ENCODE results near the gene PPP2R5C. TPM values are rescaled to one million over a fixed set of nuclear protein-coding genes. Genes with fewer than 3 reads are reported as not detected.

Gene PPP2R5C
- total RNA-seq, 1 donor from 2014 or later, result 155 TPM

GRCh38 chr14:101814934-101815333, 53.4 kb downstream of the PPP2R5C start:
- no peak for DNase-seq (ENCODE audit: low spot score)

DNA sequence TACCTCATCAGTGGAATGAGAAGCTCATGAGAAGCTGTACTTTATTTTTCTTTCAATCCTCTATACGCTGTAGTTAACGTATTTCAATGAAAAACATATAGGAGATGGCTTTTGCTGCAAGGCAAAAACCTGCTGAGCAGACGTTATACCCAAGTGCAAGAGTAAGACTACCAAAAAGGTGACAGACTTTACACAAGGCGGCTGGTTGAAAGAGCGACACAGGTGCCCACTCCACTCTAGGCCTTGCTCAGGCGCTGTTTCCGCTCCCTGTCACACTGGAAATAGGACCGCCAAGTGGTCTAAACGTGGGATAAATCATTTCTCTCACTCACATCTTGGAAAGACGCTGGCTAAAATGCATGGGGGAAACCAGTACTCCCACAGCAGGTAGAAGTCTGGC, 54.5 kb downstream of the PPP2R5C start:
- DNase-seq (ENCODE audit: low spot score), result no peak

- no peak for DNase-seq (ENCODE audit: low spot score)
These were observed 56.0 kb downstream of the PPP2R5C start for GRCh38 chr14:101817501-101818001.

- no peak for DNase-seq (ENCODE audit: low spot score)
These were observed 57.9 kb downstream of the PPP2R5C start for GRCh38 chr14:101819251-101819990.

- no peak for DNase-seq (ENCODE audit: low spot score)
These were observed 58.8 kb downstream of the PPP2R5C start for GRCh38 chr14:101820283-101820798.

GRCh38 chr14:101821528-101821927, 60.0 kb downstream of the PPP2R5C start:
- DNase-seq (ENCODE audit: low spot score), result no peak

- DNase-seq (ENCODE audit: low spot score), result no peak
These were observed 61.6 kb downstream of the PPP2R5C start for GRCh38 chr14:101823066-101823465.

DNA sequence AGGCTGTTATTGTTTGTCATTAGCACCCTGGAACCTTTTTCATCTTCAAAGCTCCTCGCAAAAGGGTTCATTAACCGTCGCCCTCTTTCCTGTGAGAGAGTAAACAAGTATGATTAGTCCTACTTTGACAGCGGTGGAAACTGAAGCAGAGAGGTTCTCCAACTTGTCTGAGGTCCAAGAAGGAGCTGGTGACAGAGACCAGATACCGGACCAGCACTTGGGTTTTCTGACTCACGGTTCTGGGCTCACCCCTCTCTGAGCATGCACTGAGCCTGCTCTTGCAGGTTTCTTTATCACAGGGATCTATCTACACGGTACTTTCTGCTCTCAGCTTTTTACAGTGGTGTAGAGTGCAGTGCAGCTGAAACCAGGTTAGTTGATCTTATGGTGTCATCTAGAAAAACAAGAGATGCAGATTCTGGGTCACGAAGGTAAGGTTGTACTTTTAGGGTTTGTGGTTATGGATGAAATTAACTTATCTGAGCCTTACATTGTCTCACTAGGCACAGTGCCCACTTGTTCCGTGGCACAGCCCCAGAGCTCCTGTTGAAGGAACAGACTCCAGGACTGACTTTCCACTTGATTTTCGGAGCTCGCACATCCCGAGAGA, 62.1 kb downstream of the PPP2R5C start:
- DNase-seq (ENCODE audit: low spot score), result no peak

GRCh38 chr14:101824339-101824727, 62.8 kb downstream of the PPP2R5C start:
- no peak for DNase-seq (ENCODE audit: low spot score)

DNA sequence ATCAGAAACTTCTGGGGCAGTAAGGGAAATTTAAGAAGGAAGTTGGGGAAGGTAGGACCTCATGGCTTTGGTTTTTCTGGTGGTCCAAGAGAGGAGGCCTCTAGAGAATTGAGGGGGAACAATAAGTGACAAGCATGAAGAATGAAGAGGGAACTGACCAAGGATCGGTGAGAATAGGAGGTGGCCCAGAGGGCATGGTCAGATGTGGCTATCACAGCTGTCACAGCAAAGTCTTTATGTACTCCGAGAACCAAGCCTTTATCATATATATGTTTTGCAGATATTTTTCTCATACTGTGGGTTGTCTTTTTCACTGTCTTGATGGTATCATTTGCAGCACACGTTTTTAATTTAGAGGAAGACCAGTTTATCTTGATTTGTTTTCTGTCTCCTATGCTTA, 64.3 kb downstream of the PPP2R5C start:
- no peak for DNase-seq (ENCODE audit: low spot score)

DNA sequence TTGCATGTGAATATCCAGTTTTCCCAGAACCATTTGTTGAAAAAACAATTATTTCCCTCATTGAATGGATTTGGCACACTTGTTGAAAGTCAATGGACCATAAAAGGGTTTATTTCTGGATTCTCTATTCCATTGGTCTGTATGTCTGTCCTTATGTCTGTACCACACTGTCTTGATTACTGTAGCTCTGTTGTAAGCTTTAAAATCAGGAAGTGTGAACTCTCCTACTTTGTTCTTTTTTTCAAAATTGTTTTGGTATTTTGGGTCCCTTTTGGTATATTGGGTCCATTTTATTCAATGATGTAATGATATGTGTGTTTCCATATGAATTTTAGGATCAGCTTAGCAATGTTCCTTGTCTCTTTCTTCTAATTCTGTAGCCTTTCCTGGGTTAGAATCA, 64.8 kb downstream of the PPP2R5C start:
- DNase-seq (ENCODE audit: low spot score), result no peak

DNA sequence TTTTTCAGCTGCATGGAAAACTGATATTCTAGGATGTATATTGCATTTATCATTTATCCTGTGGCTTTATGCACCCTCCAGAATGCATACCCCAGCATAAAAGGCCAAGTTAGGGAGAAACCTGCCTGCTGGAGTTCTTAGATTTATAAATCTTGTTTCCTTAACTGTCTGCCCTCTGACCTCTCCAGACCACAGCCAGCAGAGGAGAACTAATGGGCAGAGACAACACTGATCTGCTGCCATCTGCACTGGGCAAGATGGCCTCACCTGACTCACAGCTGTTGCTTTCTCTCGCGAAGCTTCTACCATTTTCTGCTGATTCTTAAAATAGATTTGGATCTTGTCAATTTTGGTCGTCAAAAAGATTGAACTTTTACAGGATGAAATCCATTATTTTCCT, 65.8 kb downstream of the PPP2R5C start:
- DNase-seq (ENCODE audit: low spot score), result no peak

DNA sequence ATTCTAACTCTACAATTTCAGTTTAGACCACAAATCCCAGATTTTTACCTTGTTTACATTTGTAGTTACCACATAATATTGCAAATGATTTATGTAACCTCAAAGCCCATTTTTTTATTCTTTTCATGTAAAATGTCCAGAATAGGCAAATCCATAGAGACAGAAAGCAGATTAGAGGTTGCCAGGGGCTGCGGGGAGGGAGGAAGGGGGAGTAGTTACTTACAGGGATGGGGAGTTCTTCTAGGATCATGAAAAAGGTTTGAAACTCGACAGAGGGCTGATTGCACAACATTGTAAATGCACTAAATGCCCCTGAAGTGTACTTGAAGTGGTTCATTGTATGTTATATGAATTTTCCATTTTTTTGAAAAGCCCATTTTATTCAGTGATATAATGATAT, 66.5 kb downstream of the PPP2R5C start:
- DNase-seq (ENCODE audit: low spot score), result no peak

DNA sequence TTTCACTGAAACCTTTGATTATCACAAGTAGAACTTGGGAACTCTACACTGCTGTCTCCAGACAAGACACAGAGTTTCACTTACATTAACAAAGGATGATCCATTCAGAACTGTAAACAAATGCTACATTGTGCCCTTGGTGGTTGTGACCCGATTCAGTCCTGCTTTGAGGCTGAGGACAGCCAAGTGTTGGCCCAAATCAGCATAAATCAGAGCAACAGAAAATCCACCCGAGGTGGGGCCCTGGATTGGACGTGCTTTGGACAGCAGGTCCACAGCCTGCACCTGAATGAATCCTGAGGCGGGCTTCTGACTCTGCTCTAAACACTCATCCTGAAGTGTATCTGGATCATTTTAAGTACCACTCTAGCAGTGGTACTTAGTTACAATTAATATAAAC, 68.8 kb downstream of the PPP2R5C start:
- DNase-seq (ENCODE audit: low spot score), result no peak

- no peak for DNase-seq (ENCODE audit: low spot score)
These were observed 71.5 kb downstream of the PPP2R5C start for GRCh38 chr14:101833045-101833444.

- DNase-seq (ENCODE audit: low spot score), result no peak
These were observed 72.9 kb downstream of the PPP2R5C start for GRCh38 chr14:101834397-101834796.

DNA sequence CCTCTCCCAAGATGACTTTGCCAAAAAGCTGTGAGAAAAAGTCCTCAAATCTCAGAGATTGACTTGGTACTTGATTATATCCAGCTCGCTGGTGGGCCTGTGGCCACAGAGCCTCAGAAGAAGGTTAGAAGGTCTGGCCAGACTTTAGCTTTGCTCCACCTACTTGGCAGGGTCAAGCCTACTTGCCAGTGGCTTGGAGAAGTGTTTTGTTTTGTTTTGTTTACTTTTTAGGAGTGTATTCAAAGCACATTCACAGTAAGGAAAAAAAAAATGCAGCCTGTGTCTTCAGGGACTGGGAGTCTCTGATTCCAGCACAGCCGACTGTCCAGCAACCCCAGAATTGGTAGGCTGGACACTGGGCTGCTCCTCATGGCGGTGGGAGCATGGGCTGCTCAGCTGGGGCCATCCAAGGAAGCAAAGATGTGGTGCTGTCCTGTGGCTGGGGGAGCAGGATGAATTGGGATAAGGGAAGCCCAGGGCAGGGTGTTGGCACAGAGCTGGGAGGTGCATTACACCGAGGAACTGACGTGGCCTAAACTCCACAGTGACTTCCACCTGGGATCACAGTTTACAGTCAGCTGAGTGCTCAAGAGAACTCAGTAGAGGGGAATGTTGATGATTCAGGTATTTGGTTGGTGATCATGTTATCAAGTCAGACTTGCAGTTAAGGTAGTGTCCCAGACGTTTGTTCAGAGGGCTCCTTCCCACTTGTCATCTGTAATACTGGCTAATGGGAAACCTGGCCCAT, 73.5 kb downstream of the PPP2R5C start:
- no peak for DNase-seq (ENCODE audit: low spot score)

GRCh38 chr14:101835566-101835965, 74.1 kb downstream of the PPP2R5C start:
- no peak for DNase-seq (ENCODE audit: low spot score)

GRCh38 chr14:101836135-101836534, 74.6 kb downstream of the PPP2R5C start:
- no peak for DNase-seq (ENCODE audit: low spot score)

- DNase-seq (ENCODE audit: low spot score), result no peak
These were observed 77.0 kb downstream of the PPP2R5C start for GRCh38 chr14:101838476-101838875.

- no peak for DNase-seq (ENCODE audit: low spot score)
These were observed 77.7 kb downstream of the PPP2R5C start for GRCh38 chr14:101839236-101839635.

DNA sequence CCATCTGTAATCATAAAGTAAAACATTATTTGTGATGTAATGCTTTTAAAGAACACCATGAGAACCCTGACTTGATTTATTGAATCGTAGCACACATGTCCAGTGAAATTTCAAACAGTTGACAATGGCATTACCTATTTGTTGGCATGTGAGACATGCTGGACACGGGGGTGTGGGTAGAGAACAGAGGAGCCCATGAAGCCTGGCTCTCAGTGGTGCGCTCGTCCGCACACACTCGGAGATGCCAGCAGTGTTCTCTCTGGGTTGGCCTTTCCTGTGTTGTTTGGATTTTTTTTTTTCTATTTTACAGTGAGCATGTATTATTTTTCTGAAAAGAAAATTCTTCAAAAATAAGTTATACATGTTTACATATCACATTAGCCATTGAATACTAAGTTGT, 78.2 kb downstream of the PPP2R5C start:
- DNase-seq (ENCODE audit: low spot score), result no peak

Data from ureter (tissue), 1 donor.